ENCODE measurements around the gene GPS1.

- TF ChIP-seq POLR2A (IDR thresholded peaks at IDR 0.05) (no peak), CTCF (IDR thresholded peaks at IDR 0.05) (no peak)
Observed at GRCh38 chr17:82049521-82049971, 2.2 kb upstream of the GPS1 start.
